ENCODE data around the gene SEC14L5.

The SEC14L5 gene

DNA sequence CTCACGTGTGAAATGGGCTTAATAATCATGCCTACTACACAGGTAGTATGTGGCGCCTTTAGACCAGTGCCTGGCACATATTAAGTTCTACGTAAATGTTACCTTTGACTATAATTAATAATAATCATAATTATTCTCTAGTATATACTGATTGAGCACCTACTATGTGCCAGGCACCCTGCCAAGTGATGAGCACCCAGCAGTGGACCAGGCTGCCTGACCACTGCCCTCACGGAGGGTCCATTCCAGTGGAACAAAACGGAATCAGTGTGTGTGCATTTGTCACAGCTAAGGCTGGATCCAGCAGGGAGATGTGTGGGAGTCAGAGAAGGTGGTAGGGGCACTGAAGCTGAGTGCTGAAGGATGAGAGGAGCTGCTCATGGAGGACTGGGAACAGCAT lies 30.5 kb downstream of the SEC14L5 start (continued):
- TF ChIP-seq ZFP41 (tag by site-specific recombination; IDR thresholded peaks at IDR 0.05; ENCODE audit: borderline replicate concordance) (no peak), ZNF211 (tag by site-specific recombination; IDR thresholded peaks at IDR 0.05; ENCODE audit: low read depth) (no peak)

DNA sequence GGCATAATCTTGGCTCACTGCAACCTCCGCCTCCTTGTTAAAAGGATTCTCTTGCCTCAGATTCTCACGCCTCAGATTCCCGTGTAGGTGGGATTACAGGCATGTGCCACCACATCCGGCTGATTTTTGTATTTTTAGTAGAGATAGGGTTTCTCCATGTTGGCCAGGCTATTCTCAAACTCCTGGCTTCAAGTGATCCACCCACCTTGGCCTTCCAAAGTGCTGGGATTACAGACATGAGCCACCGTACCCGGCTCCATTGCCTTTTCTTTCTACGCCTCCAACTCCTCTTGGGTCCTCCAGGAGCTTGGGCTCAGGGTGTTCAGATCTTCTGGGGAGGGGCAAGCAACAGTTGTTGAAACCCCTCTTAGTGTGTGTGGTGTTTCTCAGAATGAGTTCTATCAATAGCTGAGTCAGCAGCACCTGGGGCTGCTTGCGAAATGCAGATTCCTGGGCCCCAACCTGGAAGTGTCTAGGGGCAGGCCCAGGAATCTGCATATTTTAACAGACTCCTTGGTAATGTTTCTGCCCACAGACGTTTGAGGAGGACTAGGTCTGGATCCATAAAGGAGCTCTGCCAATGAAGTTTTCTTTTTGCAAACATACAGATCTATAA lies 31.4 kb downstream of the SEC14L5 start:
- TF ChIP-seq ZBTB20 (tag by site-specific recombination; IDR thresholded peaks at IDR 0.05) (peak; percentile 43), ZNF792 (tag by site-specific recombination; IDR thresholded peaks at IDR 0.05) (no peak)
- H3K4me1 ChIP-seq (ENCODE audit: control insufficient read depth, insufficient read depth, low read length) = no peaks in the 10 kb centered on the region
- H3K36me3 ChIP-seq (ENCODE audit: control insufficient read depth in 2 of 2, insufficient read depth in 1 of 2, low read length in 2 of 2) = no peaks in the 10 kb centered on the region
- H3K4me3 ChIP-seq (ENCODE audit: low read depth, low read length) = no peak overlapping the region
- POLR2A ChIA-PET = no interaction called here
- no peak overlapping the region for H3K27ac ChIP-seq (ENCODE audit: extremely low read depth, low read depth, low read length)
- no peaks in the 10 kb centered on the region for H3K9me3 ChIP-seq (ENCODE audit: control insufficient read depth, insufficient read depth, low read depth, low read length)
- CTCF ChIA-PET = interaction anchor here (1.1 kb wide), 1 partner anchor 102 kb away, joined by 3 read pairs; no protein-coding TSS in a partner anchor

DNA sequence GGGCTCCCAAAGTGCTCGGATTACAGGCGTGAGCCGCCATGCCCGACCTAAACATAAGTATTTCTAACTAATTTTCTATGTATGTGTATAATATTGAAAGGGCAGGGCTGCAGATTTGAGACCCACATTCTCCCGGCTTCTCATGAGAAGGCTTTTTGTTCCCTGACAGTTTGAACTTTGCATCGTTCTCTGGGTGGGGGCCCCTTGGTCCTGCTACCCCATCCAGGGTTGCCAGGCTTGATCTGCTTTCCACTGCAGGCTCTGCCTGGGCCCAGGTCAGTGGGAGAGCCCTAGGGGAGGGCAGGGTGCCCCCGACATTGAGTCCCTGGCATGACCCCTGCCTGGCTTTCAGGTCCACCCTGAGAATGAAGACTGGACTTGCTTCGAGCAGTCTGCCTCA lies 32.3 kb downstream of the SEC14L5 start:
- Histone ChIP-seq H3K4me1 (ENCODE audit: control insufficient read depth, insufficient read depth, low read length) (no peaks in the 10 kb centered on the region), H3K27ac (ENCODE audit: extremely low read depth, low read depth, low read length) (no peak overlapping the region), H3K9me3 (ENCODE audit: control insufficient read depth, insufficient read depth, low read depth, low read length) (no peaks in the 10 kb centered on the region), H3K4me3 (ENCODE audit: low read depth, low read length) (no peak overlapping the region), H3K36me3 (ENCODE audit: control insufficient read depth in 2 of 2, insufficient read depth in 1 of 2, low read length in 2 of 2) (no peaks in the 10 kb centered on the region)
- TF ChIP-seq ZSCAN30 (tag by site-specific recombination; IDR thresholded peaks at IDR 0.05) (no peak), ZNF514 (tag by site-specific recombination; IDR thresholded peaks at IDR 0.05) (no peak), ZNF404 (tag by site-specific recombination; IDR thresholded peaks at IDR 0.05) (no peak), HOXC10 (CRISPR knock-in tag; IDR thresholded peaks at IDR 0.05) (no peak), ZNF777 (tag by site-specific recombination; IDR thresholded peaks at IDR 0.05; ENCODE audit: borderline replicate concordance) (no peak), ZNF48 (tag by site-specific recombination; IDR thresholded peaks at IDR 0.05) (no peak), ZFP41 (tag by site-specific recombination; IDR thresholded peaks at IDR 0.05; ENCODE audit: borderline replicate concordance) (no peak), KLF10 (tag by site-specific recombination; IDR thresholded peaks at IDR 0.05) (no peak), TRIM28 (IDR thresholded peaks at IDR 0.05; ENCODE audit: borderline replicate concordance, low read length) (no peak)
- TF ChIP-seq, protein P1, sequence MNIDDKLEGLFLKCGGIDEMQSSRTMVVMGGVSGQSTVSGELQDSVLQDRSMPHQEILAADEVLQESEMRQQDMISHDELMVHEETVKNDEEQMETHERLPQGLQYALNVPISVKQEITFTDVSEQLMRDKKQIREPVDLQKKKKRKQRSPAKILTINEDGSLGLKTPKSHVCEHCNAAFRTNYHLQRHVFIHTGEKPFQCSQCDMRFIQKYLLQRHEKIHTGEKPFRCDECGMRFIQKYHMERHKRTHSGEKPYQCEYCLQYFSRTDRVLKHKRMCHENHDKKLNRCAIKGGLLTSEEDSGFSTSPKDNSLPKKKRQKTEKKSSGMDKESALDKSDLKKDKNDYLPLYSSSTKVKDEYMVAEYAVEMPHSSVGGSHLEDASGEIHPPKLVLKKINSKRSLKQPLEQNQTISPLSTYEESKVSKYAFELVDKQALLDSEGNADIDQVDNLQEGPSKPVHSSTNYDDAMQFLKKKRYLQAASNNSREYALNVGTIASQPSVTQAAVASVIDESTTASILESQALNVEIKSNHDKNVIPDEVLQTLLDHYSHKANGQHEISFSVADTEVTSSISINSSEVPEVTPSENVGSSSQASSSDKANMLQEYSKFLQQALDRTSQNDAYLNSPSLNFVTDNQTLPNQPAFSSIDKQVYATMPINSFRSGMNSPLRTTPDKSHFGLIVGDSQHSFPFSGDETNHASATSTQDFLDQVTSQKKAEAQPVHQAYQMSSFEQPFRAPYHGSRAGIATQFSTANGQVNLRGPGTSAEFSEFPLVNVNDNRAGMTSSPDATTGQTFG (tag by site-specific recombination; IDR thresholded peaks at IDR 0.05; ENCODE audit: borderline replicate concordance) = no peak
- TF ChIP-seq, protein P2, sequence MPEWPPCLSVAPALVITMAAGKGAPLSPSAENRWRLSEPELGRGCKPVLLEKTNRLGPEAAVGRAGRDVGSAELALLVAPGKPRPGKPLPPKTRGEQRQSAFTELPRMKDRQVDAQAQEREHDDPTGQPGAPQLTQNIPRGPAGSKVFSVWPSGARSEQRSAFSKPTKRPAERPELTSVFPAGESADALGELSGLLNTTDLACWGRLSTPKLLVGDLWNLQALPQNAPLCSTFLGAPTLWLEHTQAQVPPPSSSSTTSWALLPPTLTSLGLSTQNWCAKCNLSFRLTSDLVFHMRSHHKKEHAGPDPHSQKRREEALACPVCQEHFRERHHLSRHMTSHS (tag by site-specific recombination; IDR thresholded peaks at IDR 0.05) = no peak
- TF ChIP-seq, protein P3, sequence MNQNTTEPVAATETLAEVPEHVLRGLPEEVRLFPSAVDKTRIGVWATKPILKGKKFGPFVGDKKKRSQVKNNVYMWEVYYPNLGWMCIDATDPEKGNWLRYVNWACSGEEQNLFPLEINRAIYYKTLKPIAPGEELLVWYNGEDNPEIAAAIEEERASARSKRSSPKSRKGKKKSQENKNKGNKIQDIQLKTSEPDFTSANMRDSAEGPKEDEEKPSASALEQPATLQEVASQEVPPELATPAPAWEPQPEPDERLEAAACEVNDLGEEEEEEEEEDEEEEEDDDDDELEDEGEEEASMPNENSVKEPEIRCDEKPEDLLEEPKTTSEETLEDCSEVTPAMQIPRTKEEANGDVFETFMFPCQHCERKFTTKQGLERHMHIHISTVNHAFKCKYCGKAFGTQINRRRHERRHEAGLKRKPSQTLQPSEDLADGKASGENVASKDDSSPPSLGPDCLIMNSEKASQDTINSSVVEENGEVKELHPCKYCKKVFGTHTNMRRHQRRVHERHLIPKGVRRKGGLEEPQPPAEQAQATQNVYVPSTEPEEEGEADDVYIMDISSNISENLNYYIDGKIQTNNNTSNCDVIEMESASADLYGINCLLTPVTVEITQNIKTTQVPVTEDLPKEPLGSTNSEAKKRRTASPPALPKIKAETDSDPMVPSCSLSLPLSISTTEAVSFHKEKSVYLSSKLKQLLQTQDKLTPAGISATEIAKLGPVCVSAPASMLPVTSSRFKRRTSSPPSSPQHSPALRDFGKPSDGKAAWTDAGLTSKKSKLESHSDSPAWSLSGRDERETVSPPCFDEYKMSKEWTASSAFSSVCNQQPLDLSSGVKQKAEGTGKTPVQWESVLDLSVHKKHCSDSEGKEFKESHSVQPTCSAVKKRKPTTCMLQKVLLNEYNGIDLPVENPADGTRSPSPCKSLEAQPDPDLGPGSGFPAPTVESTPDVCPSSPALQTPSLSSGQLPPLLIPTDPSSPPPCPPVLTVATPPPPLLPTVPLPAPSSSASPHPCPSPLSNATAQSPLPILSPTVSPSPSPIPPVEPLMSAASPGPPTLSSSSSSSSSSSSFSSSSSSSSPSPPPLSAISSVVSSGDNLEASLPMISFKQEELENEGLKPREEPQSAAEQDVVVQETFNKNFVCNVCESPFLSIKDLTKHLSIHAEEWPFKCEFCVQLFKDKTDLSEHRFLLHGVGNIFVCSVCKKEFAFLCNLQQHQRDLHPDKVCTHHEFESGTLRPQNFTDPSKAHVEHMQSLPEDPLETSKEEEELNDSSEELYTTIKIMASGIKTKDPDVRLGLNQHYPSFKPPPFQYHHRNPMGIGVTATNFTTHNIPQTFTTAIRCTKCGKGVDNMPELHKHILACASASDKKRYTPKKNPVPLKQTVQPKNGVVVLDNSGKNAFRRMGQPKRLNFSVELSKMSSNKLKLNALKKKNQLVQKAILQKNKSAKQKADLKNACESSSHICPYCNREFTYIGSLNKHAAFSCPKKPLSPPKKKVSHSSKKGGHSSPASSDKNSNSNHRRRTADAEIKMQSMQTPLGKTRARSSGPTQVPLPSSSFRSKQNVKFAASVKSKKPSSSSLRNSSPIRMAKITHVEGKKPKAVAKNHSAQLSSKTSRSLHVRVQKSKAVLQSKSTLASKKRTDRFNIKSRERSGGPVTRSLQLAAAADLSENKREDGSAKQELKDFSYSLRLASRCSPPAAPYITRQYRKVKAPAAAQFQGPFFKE (tag by site-specific recombination; IDR thresholded peaks at IDR 0.05; ENCODE audit: borderline replicate concordance) = no peak
- ChIA-PET CTCF (no interaction called here), POLR2A (no interaction called here)

Measured in HEK293 (cell line).